Epithelial cell of esophagus (primary cell): ENCODE data around the gene PCNX1.
"Not testable (repeated sequence)": the region's sequence is repeated elsewhere in the genome, so short reads cannot be mapped to it uniquely, and the experiment has no call there.

Source experiments
- DNase-seq: peaks from one replicate; pipeline ENCODE4 v3.0.0; 2010; ENCODE audit warnings: low read depth
- H3K4me3 ChIP-seq: 2 replicates; pipeline ENCODE4 v1.5.1; 2011; ENCODE audit warnings: mild to moderate bottlenecking, low read length, control low read depth
- TF ChIP-seq, protein P1 (sequence below): IDR thresholded peaks from 2 replicates; pipeline ENCODE4 v1.5.1; 2011; ENCODE audit warnings: low read depth, mild to moderate bottlenecking, low read length, control low read depth, inconsistent platforms; ENCODE audit not compliant: insufficient read depth; ENCODE audit errors: missing control alignments

Gene PCNX1

DNA sequence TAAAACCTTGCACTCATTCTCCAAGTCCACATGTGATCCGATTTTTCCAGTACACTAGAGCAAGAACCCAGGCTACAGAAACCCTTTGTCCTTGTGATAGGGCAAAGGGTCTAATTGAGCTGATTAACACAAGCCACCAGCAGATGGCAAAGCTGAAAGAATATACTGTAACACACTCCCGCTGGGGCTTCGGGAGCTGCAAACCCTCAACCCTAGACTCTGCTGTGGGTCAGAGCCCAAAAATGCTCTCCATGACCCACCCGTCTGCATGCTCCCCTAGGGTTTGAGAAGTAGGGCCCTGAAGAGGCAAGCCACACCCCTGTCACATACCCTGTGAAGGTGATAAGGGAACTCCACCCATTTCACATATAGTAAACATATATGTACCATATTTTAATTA, 33.6 kb upstream of the PCNX1 start:
- no peak for DNase-seq
- TF ChIP-seq, protein P1, sequence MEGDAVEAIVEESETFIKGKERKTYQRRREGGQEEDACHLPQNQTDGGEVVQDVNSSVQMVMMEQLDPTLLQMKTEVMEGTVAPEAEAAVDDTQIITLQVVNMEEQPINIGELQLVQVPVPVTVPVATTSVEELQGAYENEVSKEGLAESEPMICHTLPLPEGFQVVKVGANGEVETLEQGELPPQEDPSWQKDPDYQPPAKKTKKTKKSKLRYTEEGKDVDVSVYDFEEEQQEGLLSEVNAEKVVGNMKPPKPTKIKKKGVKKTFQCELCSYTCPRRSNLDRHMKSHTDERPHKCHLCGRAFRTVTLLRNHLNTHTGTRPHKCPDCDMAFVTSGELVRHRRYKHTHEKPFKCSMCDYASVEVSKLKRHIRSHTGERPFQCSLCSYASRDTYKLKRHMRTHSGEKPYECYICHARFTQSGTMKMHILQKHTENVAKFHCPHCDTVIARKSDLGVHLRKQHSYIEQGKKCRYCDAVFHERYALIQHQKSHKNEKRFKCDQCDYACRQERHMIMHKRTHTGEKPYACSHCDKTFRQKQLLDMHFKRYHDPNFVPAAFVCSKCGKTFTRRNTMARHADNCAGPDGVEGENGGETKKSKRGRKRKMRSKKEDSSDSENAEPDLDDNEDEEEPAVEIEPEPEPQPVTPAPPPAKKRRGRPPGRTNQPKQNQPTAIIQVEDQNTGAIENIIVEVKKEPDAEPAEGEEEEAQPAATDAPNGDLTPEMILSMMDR = no peak
- H3K4me3 ChIP-seq = no peak overlapping the region

DNA sequence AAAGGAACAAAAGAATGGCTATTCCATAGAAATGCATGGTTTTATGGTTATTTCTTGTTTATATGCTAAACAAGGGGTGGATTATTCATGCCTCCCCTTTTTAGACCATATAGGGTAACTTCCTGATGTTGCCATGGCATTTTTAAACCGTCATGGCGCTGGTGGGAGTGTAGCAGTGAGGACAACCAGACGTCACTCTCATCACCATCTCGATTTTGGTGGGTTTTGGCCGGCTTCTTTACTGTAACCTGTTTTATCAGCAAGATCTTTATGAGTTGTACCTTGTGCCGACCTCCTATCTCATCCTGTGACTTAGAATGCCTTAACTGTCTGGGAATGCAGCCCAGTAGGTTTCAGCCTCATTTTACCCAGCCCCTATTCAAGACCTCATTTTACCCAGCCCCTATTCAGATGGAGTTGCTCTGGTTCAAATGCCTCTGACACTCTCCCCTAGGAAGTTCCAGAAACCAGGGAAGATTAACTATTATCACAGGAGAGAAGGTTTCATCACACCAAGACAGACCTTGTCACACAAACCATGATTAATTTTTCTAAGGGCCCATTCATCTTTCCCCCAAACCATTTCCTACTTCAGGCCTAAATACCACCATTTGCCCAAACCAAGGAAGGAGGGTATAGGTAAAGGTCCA, 31.3 kb upstream of the PCNX1 start:
- not testable (repeated sequence) for DNase-seq, H3K4me3 ChIP-seq

DNA sequence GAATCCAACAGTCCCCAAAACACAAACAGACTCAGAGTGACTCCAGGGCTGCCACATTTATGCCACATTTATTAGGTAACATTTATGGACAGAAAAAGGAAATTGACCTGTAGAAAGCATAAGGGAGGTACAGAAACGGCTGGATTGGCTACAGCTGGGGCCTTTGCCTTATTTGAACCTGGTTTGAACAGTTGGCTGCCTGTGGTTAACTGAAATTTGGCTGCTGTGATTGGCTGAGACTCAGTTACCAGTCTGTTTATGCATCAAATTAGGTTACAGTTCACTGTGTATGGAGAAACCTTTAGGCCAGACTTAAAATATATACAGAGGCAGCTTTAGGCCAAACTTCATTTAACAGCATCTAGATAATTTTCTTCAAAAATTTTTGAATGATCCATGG, 27.8 kb upstream of the PCNX1 start:
- H3K4me3 ChIP-seq = no peak overlapping the region
- DNase-seq = no peak
- TF ChIP-seq, protein P1 = no peak

DNA sequence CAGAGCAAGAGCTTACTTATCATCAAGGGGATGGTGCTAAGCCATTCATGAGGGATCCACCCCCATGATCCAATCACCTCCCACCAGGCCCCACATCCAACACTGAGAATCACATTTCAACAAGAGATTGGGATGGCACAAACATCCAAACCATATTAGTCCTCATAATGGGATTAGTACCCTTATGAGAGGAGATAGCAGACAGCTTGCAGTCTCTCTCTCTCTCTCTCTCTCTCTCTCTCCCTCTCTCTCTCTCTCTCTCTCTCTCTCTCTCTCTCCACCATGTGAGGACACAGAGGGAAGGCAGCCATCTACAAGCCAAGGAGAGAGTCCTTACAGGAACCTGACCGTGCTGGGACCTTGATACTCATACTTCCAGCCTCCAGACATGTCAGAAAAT, 26.4 kb upstream of the PCNX1 start:
- not testable (repeated sequence) for DNase-seq, H3K4me3 ChIP-seq

DNA sequence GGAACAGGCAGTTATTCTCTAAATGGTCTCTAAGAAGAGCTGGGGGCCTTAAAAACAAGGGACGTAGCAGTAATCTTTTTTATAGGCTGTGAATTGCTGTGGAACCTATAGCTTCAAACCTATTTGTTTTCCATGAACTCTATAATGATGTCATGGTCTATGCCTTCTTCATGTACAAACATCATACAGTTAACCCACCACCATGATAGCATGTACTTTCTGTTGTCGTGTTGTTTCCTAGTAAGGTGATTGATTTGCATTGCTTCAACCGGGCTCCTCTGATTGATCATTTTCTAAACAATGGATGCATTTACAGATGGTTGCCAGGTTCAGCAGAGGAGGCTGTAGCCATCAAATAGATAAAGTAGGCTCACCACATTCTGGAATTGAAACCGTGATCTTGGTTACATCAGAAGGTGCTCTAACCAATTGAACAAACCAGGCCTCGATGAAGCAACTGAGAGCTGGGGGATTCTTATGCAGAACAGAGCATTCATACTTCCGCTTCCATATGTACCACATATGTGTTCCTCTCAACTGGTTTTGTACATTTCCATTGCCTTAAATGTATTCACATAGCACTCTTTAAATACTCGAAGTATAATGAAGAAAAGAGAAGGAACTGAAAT, 25.6 kb upstream of the PCNX1 start:
- H3K4me3 ChIP-seq = no peak overlapping the region
- TF ChIP-seq, protein P1 = no peak
- no peak for DNase-seq

DNA sequence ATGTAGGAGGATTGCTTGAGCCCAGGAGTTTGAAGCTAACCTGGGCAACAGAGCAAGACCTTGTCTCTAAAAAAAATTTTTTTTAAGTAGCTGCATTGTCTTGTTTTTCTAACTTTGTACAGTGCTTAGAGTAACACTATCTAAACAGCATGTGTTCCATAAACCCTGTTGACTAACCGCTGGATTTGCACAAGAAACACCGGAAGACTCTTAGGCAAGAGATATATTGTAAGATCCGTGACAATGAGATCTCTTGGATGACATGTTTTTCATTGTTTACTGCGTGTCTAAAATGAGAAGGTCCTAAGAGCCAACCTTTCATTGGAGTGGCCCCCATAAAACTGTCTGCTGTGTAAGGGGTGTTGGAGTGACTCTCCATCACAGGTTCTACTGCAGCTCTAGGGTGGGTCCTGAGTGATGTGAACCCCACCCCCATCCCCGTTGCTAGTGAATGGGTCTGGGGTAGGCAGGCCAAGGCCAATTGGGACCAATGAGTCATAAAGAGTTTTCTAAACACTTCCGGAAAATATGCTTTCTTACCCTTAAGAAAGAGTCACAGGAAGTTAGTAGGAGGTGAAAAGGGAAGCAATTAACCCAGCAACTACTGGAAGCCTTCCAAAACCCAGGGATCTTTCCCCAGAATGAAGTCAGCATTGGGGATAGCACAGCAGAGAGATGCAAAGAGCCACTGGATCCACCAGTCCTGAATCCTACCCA, 24.3 kb upstream of the PCNX1 start:
- peak; percentile 51 for DNase-seq
- H3K4me3 ChIP-seq = no peak overlapping the region
- TF ChIP-seq, protein P1 = no peak

DNA sequence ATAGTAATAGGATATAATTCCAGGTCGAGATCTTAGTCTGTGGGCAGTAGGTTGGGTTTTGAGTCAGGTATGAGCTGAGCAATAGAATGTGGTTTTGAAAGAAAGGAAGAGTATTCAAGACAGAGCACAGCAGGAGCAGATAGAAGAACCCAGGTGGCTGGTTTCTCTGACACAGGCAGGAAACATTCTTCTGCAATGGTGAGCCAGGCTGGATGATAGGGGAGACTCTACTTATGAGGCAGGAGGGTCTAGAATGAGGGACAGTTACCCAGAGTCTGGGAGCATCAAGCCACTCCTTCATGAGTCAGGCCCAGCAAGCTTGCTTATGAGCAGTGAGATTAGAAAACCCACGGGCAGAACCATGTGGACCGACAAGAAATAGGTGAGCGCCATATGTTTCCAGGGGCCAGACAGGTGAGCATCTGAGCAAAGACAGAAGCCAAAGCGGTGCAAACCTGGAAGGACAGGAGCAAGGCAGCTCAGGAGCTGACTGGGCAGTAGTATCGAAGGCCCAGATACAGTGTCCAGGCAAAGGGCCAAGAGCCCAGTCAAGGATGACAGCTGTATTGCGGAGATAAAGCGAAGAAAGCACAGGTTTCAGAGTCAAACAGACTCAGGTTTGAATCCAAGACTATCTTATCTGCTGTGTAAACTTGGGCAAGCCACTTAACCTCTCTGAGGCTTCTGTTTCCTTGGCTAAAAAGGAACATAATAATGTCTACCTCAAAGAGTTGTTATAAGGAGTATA, 22.5 kb upstream of the PCNX1 start:
- TF ChIP-seq, protein P1 = no peak
- DNase-seq = peak; percentile 45
- H3K4me3 ChIP-seq = no peak overlapping the region
